ENCODE data around the gene C16orf92. TPM values are rescaled to one million over a fixed set of nuclear protein-coding genes. Genes with fewer than 3 reads are reported as not detected.
A peak's percentile ranks its signal among the peaks of the same experiment; 100 is the strongest.

Gene C16orf92, protein sequence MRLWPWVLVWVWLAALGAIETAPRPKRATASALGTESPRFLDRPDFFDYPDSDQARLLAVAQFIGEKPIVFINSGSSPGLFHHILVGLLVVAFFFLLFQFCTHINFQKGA
- not detected for polyA plus RNA-seq (ENCODE audit: insufficient read length)

DNA sequence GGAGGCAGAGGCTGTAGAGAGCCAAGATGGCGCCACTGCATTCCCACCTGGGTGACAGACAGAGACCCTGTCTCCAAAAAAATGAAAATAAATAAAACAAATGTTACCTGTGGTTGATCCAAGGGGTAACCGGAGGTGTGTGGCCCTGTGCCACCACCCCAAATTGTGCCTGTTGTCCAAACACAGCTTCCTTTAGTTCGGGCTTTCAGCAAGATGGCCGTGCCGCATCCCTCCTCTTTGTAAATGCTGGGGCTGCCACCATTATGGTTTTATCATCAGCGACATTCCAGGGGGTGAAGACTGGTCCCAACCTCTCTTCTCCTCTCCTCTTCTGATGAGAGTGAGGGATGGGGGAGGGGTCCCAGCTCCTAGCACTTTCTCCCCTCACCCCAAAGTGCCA is at the start of gene C16orf92:
TSS of gene C16orf92 (plus strand) at position 312 of the 400 bp plus-strand sequence. CDS start 143 bp downstream, outside the sequence.
- no peak for DNase-seq

DNA sequence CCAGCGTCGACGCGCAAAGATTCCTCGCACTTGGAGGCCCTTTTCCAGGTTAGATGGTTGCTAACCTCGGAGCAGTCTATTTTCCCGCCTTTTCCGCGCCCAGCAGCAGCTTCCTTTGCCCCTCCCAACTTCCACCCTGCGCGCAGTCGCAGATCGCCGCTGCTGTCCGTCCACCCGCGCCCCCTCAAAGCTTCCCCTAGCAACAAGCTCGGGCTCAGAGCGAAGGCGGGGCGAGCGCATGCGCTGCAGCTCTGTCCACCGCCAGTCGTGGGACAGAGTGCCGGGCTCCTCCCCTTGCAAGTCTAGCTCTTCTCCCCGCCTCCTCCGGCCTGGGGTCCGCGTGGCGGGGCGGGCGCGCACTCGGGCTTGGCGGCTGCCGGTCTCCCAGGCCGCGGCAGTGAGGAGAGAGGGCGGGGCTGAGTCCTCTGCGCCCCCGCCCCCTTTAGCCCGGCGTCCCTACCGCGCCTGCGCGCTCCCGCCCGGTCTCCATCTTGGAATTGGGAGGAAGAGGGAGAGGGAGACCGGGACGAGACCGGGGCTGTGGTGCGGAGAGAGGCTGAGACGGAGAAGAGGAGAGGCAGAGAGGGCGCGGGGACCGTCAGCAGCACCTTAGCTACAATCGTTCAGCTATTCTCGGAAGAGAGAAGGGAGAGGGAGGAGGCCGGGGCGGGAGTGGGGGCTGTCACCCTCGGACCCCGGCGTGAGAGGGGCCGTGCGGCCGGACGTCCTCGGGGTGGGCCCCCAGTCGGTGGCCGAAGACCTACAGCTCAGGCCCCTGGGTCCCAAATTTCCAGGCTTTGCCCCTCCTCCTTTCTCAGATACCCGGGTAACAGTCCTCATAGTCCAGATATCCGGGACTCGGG is 49.4 kb upstream of the C16orf92 start, which contains the start of gene TAOK2:
TSS of gene TAOK2 (plus strand) at position 485 of the 863 bp plus-strand sequence. CDS start 3,905 bp downstream, outside the sequence.
- DNase-seq, result peak; percentile 99

DNA sequence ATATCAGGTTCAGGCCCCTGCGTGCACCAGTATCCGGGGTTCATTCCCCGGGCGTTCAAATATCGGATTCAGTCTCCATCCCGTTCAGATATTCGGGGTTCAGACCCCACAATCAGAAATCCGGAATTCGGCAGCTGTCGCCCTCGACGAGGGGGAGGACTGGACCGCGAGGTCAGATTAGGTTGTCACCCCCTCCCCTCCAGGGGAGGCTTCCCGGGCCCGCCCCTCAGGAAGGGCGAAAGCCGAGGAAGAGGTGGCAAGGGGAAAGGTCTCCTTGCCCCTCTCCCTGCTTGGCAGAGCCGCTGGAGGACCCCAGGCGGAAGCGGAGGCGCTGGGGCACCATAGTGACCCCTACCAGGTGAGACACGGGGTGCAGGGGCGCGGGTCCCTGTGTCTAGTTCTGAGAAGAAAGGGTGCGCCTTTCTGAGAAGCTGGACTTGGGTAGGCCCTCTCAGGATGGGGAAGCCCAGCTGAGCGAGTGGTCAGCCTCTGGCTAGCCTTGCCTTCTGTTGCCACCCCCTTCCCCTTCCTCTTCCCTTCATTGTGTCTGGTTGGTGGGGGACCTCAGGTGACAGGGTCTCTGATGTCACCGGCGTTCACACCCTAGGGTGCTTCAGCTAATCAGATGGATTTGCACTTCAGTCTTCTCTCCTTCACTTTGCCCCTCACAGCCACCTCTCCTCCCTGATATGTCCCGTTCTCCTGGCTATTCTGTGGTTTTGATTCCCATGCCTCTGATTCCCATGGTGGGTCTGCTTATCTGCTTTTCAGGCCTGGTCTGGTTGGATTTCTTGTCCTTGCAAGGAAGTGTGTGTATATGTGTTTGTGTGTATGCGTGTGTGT is 48.5 kb upstream of the C16orf92 start:
- peak; percentile 29 for DNase-seq

DNA sequence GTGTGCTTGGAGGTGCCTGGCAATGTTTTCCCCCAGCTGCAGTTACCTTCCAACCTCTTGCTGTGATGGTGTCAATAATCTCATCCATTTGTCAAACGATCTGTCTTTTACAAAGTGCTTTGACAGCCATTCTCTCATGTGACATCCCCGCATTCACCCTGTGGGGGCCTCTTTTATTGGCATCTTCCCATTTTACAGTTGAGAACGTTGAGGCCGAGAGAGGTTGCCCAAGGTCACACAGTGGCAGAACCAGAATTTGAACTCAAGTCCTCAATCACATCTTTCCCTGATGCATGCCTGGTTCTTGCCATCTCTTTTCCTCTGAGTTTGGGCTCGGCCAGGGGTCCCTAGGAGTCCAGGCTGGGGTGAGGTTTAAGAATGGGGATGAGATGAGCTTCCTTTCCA is 47.9 kb upstream of the C16orf92 start:
- no peak for DNase-seq

DNA sequence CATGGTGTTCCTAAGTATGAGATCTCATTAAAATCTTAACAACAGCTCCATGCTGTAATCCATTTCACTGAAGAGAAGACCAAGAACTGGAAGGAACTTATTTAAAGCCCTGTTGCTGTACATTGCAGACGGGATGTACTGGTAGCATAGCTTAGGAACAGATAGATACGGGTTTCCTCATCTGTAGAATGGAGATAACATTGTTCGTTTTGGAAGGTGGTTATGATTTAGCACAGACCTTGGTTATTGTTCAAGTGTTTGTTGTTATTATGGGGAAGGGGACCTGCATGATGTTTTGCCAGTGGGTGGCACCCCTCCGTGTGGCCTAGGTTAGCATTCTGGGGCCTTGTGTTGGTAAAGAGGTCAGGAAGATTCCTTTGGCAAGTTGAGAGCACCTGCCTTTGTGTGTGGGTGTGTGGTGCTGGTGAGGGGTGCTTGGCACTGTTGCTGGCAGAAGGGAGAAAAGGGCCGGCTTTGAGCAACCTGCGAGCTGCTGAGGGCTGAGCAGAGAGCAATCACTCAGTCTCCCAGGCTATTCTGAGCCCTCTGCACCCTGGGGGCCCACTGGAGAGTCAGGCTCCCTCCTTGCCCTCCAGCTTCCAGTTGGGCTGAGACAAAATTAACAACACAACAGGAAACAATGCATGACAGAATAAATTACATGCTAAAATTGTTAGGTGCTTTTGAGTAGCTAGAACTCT is 47.0 kb upstream of the C16orf92 start:
- no peak for DNase-seq

DNA sequence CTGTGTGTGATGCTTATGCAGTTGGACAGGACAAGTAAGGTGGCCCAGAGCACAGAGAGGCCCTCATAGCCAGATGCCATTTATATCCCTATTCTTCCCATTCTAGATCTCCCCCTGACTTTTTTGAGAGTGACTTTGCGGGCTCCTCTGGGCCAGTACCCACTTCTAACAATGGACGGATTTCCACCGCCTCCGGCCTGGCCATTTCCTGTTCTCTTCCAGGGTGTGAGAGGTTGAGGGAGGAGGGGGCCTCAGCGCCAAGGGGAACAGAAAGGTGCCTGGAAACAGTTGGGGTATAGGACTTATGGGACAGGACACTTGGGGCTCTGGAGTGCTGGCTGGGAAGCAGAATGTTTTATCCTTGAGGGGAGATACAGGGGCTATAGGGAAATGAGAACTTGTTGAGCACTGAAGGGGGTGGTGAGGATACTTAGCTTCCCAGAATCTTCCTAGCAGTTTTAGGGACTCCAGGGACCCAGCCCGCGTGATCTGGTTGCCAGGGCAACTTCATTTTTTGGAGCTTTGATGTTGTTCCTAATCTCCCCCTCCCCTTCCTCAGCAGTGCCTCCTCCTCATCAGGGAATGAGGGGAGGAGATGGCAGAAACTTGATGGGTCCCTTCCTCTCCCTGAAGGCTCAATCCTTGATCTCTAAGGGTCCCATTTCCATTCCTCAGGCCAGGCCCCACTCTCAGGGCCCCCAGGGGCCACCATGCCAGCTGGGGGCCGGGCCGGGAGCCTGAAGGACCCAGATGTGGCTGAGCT is 45.8 kb upstream of the C16orf92 start:
- no peak for DNase-seq

DNA sequence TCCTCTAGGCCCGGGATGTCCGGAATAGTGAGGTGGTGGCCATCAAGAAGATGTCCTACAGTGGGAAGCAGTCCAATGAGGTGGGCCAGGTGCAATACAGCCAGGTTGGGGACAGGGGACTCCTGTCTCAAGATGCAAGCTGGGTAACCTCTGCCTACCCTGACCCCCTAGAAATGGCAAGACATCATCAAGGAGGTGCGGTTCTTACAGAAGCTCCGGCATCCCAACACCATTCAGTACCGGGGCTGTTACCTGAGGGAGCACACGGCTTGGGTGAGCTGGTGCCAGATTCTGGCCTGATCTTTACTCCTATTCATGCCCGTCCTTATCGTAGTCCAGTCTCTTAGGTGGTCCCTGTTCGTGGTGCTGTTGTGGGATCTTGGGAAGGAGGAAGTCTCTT is 44.9 kb upstream of the C16orf92 start:
- DNase-seq, result no peak

DNA sequence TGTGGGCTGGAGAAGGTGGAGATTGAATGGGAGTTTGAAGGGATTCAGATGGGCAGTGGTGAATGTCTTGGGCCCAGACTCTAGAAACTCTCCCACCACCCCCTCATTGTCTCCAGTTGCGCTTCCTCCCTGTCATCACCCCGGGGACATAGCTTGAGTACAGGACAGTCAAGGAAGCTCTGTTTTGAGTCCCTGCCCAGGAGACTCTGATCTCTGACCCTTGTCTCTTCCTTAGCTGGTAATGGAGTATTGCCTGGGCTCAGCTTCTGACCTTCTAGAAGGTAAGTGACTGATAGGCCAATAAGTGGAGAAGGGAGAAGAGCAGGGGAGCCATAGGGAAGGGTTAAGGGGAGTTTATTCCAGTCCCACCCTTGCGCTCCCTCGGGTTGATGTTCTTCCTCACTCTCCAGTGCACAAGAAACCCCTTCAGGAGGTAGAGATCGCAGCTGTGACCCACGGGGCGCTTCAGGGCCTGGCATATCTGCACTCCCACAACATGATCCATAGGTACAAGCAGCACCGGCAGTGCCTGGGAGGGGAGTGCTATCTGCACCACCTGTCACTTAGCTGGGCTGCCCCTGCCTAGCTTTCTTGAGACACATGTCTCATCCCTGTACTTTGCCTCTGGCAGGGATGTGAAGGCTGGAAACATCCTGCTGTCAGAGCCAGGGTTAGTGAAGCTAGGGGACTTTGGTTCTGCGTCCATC is 44.3 kb upstream of the C16orf92 start:
- no peak for DNase-seq

DNA sequence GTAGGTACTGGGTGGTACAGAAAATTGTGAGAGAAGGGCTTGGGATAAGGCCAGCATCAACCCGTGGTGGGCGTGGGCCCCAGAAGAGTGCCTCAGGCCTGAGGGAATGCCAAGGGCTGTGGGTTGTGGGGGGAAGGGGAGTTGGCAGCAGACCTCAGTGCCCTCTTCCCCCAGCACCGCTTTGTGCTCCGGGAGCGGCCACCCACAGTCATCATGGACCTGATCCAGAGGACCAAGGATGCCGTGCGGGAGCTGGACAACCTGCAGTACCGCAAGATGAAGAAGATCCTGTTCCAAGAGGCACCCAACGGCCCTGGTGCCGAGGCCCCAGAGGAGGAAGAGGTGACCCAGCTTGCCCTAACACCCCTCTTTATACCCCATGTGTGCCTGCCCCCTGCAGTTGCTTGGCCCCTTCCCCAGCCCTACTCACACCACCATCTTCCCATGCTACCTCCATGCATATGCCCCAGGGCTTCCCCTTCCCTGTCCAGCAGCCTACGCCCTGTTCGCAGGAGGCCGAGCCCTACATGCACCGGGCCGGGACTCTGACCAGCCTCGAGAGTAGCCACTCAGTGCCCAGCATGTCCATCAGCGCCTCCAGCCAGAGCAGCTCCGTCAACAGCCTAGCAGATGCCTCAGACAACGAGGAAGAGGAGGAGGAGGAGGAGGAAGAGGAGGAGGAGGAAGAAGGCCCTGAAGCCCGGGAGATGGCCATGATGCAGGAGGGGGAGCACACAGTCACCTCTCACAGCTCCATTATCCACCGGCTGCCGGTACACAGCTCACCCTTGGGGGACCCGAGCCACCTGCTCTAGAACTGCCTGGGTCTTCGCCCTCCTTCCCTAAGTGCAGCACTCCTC is 40.2 kb upstream of the C16orf92 start:
- no peak for DNase-seq

DNA sequence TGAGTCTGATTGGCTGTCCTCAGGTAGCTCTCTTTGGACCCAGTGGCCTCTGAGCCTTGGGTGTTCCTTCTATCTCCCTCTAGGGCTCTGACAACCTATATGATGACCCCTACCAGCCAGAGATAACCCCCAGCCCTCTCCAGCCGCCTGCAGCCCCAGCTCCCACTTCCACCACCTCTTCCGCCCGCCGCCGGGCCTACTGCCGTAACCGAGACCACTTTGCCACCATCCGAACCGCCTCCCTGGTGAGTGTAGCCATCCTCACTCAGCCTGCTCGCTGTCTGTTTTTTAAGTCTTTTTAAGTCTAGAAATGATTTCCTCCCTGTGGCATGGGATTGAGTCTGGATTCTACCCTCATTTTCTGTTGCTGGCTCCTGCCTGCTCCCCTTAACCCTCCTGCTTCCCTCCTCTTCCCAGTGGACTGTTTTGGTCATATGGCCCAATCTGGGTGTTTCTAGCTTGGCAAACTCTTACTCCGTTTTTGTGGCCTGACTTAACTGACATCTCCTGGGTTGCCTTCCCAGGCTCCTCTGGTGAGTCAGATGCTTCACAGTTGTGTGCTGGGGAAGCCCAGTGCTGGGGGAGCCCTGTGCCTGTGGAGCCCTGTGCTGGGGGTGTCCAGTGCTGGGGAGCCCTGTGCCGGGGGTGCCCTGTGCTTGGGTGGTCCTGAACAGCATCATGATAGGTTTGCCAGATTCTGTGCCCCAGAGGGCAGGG is 39.4 kb upstream of the C16orf92 start:
- no peak for DNase-seq

DNA sequence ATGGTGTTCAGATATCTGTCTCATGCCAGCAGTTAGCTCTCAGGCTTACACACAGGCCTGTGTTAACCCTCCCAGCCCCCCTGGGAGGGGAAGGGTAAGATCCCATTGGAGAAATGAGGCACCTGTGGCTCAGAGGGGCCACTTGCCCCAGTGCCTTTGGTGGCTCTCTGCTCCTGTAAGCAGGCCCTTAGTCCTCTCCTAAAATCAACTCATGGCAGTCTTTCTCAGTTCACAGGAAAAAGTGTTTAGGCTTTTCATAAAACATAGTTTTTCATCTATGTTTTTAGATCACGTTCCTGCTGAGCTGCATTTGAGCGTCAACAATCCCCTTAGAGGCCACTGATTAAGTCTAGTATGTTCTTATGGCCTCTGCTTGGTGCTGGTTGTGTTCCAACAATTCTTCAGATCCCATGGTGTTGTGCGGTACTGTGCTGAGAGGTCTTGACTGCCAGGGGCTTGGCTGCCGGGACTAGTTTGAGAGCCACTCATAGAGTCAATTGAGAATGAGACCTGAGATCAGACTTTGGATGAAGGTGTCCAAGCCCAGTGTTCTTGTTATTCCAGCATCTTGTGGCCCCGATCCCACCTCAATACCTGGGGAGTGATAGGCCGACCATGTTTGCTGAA is 38.7 kb upstream of the C16orf92 start:
- DNase-seq, result no peak

DNA sequence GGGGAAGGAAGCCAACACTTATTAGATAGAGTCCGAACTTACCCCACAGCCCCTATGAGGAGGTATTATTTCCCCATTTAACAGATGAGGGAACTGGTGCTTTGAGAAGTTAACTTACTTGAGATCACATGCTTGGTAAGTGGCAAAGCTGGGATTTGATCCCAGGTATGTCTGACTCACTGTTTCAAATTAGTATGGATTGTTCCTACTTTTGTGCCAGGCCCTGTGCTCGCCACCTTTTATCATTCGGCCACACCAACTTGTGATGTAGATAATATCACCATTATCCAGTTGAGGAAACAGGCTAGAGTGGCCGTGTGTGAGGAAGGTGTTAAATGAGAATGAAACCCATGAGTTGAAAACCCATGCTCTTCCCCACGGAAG is 38.2 kb upstream of the C16orf92 start:
- DNase-seq, result no peak

DNA sequence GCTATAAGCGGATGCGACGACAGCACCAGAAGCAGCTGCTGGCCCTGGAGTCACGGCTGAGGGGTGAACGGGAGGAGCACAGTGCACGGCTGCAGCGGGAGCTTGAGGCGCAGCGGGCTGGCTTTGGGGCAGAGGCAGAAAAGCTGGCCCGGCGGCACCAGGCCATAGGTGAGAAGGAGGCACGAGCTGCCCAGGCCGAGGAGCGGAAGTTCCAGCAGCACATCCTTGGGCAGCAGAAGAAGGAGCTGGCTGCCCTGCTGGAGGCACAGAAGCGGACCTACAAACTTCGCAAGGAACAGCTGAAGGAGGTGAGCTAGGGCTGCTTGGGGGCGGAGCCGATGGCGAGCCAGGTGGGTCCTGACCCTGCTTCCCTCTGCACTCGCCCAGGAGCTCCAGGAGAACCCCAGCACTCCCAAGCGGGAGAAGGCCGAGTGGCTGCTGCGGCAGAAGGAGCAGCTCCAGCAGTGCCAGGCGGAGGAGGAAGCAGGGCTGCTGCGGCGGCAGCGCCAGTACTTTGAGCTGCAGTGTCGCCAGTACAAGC is 37.7 kb upstream of the C16orf92 start:
- DNase-seq, result no peak

DNA sequence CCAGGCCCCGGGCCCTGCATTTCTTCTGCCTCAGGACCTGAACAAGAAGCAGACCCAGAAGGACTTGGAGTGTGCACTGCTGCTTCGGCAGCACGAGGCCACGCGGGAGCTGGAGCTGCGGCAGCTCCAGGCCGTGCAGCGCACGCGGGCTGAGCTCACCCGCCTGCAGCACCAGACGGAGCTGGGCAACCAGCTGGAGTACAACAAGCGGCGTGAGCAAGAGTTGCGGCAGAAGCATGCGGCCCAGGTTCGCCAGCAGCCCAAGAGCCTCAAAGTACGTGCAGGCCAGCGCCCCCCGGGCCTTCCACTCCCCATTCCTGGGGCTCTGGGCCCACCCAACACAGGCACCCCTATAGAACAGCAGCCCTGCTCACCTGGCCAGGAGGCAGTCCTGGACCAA is 36.8 kb upstream of the C16orf92 start:
- no peak for DNase-seq

DNA sequence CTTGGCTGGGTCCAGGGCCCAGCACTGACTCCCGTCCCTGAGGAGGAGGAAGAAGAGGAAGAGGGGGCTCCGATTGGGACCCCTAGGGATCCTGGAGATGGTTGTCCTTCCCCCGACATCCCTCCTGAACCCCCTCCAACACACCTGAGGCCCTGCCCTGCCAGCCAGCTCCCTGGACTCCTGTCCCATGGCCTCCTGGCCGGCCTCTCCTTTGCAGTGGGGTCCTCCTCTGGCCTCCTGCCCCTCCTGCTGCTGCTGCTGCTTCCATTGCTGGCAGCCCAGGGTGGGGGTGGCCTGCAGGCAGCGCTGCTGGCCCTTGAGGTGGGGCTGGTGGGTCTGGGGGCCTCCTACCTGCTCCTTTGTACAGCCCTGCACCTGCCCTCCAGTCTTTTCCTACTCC is 36.1 kb upstream of the C16orf92 start:
- no peak for DNase-seq

DNA sequence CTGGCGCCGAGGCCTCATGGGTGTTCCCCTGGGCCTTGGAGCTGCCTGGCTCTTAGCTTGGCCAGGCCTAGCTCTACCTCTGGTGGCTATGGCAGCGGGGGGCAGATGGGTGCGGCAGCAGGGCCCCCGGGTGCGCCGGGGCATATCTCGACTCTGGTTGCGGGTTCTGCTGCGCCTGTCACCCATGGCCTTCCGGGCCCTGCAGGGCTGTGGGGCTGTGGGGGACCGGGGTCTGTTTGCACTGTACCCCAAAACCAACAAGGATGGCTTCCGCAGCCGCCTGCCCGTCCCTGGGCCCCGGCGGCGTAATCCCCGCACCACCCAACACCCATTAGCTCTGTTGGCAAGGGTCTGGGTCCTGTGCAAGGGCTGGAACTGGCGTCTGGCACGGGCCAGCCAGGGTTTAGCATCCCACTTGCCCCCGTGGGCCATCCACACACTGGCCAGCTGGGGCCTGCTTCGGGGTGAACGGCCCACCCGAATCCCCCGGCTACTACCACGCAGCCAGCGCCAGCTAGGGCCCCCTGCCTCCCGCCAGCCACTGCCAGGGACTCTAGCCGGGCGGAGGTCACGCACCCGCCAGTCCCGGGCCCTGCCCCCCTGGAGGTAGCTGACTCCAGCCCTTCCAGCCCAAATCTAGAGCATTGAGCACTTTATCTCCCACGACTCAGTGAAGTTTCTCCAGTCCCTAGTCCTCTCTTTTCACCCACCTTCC is 35.5 kb upstream of the C16orf92 start:
- DNase-seq, result no peak

DNA sequence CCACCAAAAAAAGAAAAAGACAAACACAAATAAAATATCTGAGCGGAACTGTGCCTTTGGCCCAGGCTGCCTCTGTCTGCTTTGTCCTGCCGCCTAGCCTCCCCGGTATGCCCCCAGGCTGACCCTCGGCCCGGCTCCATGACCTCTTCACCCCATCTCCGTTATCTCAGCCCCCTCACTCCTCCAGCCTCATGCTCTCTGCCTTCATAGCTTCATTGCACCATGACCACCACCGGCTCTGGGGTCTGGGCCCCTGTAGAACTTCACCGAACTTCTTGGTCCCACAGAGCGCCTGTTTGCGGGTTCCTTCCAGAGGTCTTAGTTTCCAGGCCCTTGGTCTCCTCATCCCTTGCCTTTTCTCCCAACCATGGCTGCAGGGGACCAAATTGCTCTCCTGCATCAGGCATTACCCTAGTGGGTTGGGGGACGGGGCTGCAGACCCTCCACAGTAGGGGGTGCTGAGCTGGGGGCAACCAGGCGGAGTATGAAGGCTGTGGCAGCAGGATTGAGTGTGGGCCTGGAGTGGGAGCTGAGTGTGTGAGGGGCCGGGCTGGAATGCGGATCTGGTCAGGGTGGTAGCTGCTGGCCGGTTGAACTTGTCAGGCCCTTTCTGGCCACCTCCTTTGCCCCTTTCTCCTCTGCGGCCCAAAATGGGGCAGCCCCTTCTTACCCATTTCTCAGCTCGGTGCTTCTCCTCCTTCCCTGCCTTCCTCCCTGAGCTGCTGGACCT is 34.5 kb upstream of the C16orf92 start:
- no peak for DNase-seq
